ENCODE data around the gene CBLL1. TPM values are rescaled to one million over a fixed set of nuclear protein-coding genes. Genes with fewer than 3 reads are reported as not detected.

The CBLL1 gene
- total RNA-seq, 1 donor from 2014 or later: 23.8 TPM

- Mint-ChIP-seq H3K4me3 (ENCODE audit: unreplicated experiment) (no peak overlapping the region), H3K4me1 (ENCODE audit: unreplicated experiment) (no peaks in the 10 kb centered on the region), H3K36me3 (ENCODE audit: unreplicated experiment) (no peaks in the 10 kb centered on the region), H3K9me3 (ENCODE audit: unreplicated experiment) (no peaks in the 10 kb centered on the region), H3K27me3 (ENCODE audit: unreplicated experiment) (peaks cover 51% of the 10 kb centered on the region), H3K27ac (ENCODE audit: unreplicated experiment) (no peak overlapping the region)
- TF ChIP-seq, protein P1, sequence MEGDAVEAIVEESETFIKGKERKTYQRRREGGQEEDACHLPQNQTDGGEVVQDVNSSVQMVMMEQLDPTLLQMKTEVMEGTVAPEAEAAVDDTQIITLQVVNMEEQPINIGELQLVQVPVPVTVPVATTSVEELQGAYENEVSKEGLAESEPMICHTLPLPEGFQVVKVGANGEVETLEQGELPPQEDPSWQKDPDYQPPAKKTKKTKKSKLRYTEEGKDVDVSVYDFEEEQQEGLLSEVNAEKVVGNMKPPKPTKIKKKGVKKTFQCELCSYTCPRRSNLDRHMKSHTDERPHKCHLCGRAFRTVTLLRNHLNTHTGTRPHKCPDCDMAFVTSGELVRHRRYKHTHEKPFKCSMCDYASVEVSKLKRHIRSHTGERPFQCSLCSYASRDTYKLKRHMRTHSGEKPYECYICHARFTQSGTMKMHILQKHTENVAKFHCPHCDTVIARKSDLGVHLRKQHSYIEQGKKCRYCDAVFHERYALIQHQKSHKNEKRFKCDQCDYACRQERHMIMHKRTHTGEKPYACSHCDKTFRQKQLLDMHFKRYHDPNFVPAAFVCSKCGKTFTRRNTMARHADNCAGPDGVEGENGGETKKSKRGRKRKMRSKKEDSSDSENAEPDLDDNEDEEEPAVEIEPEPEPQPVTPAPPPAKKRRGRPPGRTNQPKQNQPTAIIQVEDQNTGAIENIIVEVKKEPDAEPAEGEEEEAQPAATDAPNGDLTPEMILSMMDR (IDR thresholded peaks at IDR 0.05): no peak
- no peak for DNase-seq (ENCODE audit: extremely low spot score, unreplicated experiment)
These were observed 34.3 kb downstream of the CBLL1 start for GRCh38 chr7:107778283-107778682.

DNA sequence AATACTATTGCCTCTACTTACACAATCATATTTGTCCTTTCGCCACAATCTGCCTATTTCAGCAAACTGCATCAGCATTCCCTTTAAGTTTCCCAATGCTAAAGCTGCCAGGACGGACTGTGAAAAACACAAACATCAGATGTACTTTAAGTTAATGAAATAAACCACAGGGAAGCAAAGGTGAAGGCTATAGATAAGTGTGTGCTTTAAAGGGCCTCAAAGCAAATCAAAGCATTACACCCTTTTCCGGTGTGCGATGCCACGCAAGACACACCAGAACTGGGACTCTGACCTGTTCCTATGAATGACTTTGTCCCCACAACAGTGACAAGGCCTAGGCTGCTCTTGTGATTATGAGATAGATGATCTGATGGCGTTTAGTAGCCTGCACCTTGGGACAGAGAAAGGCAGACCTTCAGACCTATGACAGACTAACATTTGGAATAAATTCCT, 35.7 kb downstream of the CBLL1 start:
- Mint-ChIP-seq H3K27me3 (ENCODE audit: unreplicated experiment) (peaks cover 44% of the 10 kb centered on the region), H3K27ac (ENCODE audit: unreplicated experiment) (no peak overlapping the region), H3K9me3 (ENCODE audit: unreplicated experiment) (no peaks in the 10 kb centered on the region), H3K4me3 (ENCODE audit: unreplicated experiment) (no peak overlapping the region), H3K36me3 (ENCODE audit: unreplicated experiment) (no peaks in the 10 kb centered on the region), H3K4me1 (ENCODE audit: unreplicated experiment) (no peaks in the 10 kb centered on the region)
- TF ChIP-seq, protein P1 (IDR thresholded peaks at IDR 0.05): no peak
- no peak for DNase-seq (ENCODE audit: extremely low spot score, unreplicated experiment)

- H3K27ac Mint-ChIP-seq (ENCODE audit: unreplicated experiment): no peak overlapping the region
- H3K36me3 Mint-ChIP-seq (ENCODE audit: unreplicated experiment): no peaks in the 10 kb centered on the region
- TF ChIP-seq, protein P1 (IDR thresholded peaks at IDR 0.05): no peak
- H3K4me3 Mint-ChIP-seq (ENCODE audit: unreplicated experiment): no peak overlapping the region
- no peak for DNase-seq (ENCODE audit: extremely low spot score, unreplicated experiment)
- peaks cover 55% of the 10 kb centered on the region for H3K27me3 Mint-ChIP-seq (ENCODE audit: unreplicated experiment)
- H3K4me1 Mint-ChIP-seq (ENCODE audit: unreplicated experiment): no peaks in the 10 kb centered on the region
- no peaks in the 10 kb centered on the region for H3K9me3 Mint-ChIP-seq (ENCODE audit: unreplicated experiment)
These were observed 38.4 kb downstream of the CBLL1 start for GRCh38 chr7:107782374-107782773.

DNA sequence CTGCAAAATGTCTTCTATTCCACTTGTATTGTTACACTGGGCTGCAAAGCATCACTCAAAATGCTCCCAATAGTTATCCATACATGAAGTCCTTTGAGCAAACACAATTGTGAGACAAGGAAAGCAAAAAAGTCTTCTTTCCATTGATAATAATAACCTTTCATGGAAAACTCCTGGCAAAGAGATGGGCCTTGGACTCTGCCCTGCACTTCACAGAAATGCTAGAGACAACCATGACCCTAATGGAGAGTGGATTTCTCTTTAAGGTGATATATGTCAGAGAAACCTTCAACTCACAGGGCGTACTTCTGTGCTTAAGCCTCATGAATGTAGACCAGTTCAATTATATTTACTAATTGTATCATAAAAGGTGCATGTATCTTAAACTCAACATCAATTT, 39.7 kb downstream of the CBLL1 start:
- no peaks in the 10 kb centered on the region for H3K4me1 Mint-ChIP-seq (ENCODE audit: unreplicated experiment)
- no peak for DNase-seq (ENCODE audit: extremely low spot score, unreplicated experiment)
- no peak overlapping the region for H3K27ac Mint-ChIP-seq (ENCODE audit: unreplicated experiment)
- H3K36me3 Mint-ChIP-seq (ENCODE audit: unreplicated experiment): no peaks in the 10 kb centered on the region
- no peak overlapping the region for H3K4me3 Mint-ChIP-seq (ENCODE audit: unreplicated experiment)
- TF ChIP-seq, protein P1 (IDR thresholded peaks at IDR 0.05): no peak
- H3K27me3 Mint-ChIP-seq (ENCODE audit: unreplicated experiment): peaks cover 62% of the 10 kb centered on the region
- H3K9me3 Mint-ChIP-seq (ENCODE audit: unreplicated experiment): no peaks in the 10 kb centered on the region

GRCh38 chr7:107785170-107785569, 41.2 kb downstream of the CBLL1 start:
- TF ChIP-seq, protein P1 (IDR thresholded peaks at IDR 0.05): no peak
- no peaks in the 10 kb centered on the region for H3K4me1 Mint-ChIP-seq (ENCODE audit: unreplicated experiment)
- DNase-seq (ENCODE audit: extremely low spot score, unreplicated experiment): no peak
- no peaks in the 10 kb centered on the region for H3K9me3 Mint-ChIP-seq (ENCODE audit: unreplicated experiment)
- peaks cover 62% of the 10 kb centered on the region for H3K27me3 Mint-ChIP-seq (ENCODE audit: unreplicated experiment)
- H3K36me3 Mint-ChIP-seq (ENCODE audit: unreplicated experiment): no peaks in the 10 kb centered on the region
- no peak overlapping the region for H3K4me3 Mint-ChIP-seq (ENCODE audit: unreplicated experiment)
- no peak overlapping the region for H3K27ac Mint-ChIP-seq (ENCODE audit: unreplicated experiment)

Measured in osteocyte (in vitro differentiated cells).